GM12873 (cell line): ENCODE measurements around the gene PARD3B.

Experiments used
- CTCF ChIP-seq: IDR thresholded peaks from 2 replicates; pipeline ENCODE4 v1.5.1; 2012; ENCODE audit warnings: low read depth, mild to moderate bottlenecking, moderate library complexity, low read length, control low read depth; ENCODE audit not compliant: insufficient read depth; ENCODE audit errors: missing control alignments

The PARD3B gene

GRCh38 chr2:205651719-205652118 is 1106.4 kb downstream of the PARD3B start:
- TF ChIP-seq CTCF, result no peak

GRCh38 chr2:205654878-205655605 is 1109.8 kb downstream of the PARD3B start:
- no peak for TF ChIP-seq CTCF

DNA sequence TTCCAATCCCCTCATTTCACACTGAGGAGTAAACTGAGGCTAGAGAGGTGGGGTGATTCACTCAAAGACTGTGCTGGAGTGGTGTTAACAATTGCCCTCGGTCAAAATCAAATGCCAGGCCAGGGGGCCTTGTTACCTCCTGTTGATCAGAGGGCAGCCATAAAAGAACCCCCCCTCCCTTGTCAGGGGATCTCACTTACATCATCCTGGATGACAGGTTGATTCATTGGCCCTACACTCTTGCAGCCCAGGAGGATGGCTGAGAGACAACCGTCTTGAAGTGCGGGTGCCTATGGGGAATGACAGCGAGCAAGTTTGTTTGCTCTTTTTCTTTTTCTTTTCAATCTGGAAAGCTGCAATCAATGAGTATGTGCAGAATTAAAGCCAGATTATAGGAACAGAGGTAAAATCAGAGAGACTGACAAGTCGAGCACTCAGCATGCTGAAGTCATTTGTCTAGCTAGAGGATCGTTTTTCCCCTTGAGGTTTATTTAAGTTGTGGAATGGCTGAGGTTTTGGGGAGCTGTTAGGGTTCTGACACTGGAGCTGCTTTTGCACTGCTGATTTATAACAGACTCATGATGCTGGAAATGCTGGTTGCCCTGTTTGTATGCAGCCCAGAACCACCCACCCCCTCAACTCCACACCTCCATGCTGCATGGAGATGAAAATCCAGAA is 1110.6 kb downstream of the PARD3B start:
- no peak for TF ChIP-seq CTCF

DNA sequence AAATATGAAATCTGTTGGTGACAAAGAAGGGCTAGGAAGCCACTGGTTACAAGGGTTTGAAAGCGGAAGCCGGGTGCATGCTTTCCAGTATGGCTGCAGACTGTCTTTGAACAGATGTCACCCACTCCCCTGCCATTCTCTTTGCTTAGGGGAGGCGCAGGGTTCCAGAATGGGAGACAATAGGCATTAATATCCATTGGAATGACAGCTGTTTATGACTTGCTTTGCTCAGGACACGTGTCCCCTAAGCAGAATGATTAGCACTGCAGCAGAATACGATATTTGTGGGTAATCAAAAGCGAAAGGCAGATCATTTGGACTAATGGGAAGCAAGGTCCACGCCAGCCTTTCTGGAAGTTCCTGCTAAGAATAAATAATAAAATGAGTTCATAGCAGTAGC is 1111.2 kb downstream of the PARD3B start:
- no peak for TF ChIP-seq CTCF

DNA sequence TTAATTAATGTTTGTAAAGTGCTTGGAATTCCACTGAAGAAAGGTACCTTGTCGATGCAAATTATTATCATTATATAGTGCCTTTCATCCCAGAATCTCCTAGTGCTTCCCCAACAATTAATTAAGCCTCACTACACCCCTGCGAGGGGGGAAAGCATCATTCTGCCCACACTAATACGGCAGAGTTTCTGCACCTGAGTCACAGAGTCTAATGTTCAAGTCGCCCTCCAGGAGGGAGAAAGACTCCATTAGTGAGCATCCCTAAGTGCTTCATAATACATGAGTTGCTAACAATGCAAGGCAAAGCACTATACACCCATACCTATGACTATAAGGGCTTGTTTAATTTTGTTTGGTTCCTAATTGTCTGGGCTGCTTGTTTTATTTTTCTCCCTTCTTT is 1111.7 kb downstream of the PARD3B start:
- TF ChIP-seq CTCF, result no peak

GRCh38 chr2:205657579-205657978 is 1112.3 kb downstream of the PARD3B start:
- TF ChIP-seq CTCF, result no peak

- no peak for TF ChIP-seq CTCF
Observed at GRCh38 chr2:205658068-205658467, 1112.8 kb downstream of the PARD3B start.
